ENCODE measurements around the gene FAM13C. TPM values are rescaled to one million over a fixed set of nuclear protein-coding genes. Genes with fewer than 3 reads are reported as not detected.

The FAM13C gene
- polyA plus RNA-seq, 3 donors: 1.5 to 15.3 (median 4.4) TPM

- WGBS, 3 donors: 55 to 62% (median 62%) methylated on average over 4 of the region's 4 CpGs
Measured at GRCh38 chr10:59216178-59216869, 146.0 kb downstream of the FAM13C start.

GRCh38 chr10:59214160-59214559 lies 148.2 kb downstream of the FAM13C start:
- WGBS, 3 donors: 92 to 98% (median 95%) methylated on average over 1 of the region's 1 CpG
- H3K27ac ChIP-seq (ENCODE audit: low read depth, low read length): no peak overlapping the region

More at GRCh38 chr10:59216178-59216869, 146.0 kb downstream of the FAM13C start:
- no peak overlapping the region for H3K27ac ChIP-seq (ENCODE audit: low read depth, low read length)

GRCh38 chr10:59212301-59212798 lies 150.0 kb downstream of the FAM13C start:
- WGBS, 3 donors: 75 to 76% (median 76%) methylated on average over 2 of the region's 2 CpGs
- no peak overlapping the region for H3K27ac ChIP-seq (ENCODE audit: low read depth, low read length)

- H3K27ac ChIP-seq (ENCODE audit: low read depth, low read length): no peak overlapping the region
- WGBS, 3 donors: 68 to 92% (median 89%) methylated on average over 5 of the region's 5 CpGs
Measured at GRCh38 chr10:59206204-59206720, 156.1 kb downstream of the FAM13C start.

Other genes starting within 250 kb of the FAM13C start
- gene PHYHIPL, start 185.9 kb downstream of the FAM13C start, polyA plus RNA-seq: 1 to 10 TPM in 1 of 3 donors, under 1 TPM in 2; 0.06 to 2.3 (median 0.11) TPM

All from adipose tissue (tissue), 3 donors.